Measurements from ENCODE around the gene ETV3L. TPM values are rescaled to one million over a fixed set of nuclear protein-coding genes. Genes with fewer than 3 reads are reported as not detected.

Gene ETV3L
- total and polyA plus RNA-seq, 3 donors from 2014 or later, result 0.16 TPM; not detected in 2

DNA sequence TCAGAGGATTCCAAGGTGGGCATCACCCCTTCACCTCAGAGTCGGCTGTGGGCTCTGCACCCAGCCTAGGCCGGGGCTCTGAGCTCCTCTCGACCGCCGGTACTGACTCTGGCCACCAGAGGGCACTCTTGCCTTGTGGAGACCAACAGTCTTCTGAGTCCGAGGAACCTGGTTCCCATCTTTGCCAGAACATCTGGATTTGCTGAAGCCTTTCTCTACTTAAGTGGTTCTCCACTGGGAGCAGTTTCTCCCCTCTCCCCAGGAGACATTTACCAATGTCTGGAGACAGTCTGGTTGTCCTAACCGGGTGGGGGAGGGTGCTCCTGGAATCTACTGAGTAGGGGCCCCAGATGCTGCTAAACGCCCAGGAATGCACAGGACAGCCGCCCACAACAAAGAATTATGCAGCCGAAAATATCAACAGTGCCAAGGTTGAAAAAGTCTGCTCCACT lies 9.4 kb downstream of the ETV3L start:
- Histone ChIP-seq H3K27ac (no peak overlapping the region), H3K27me3 (no peaks in the 10 kb centered on the region), H3K36me3 (ENCODE audit: low read depth, missing control alignments) (no peaks in the 10 kb centered on the region), H3K4me1 (no peaks in the 10 kb centered on the region), H3K9me3 (no peaks in the 10 kb centered on the region), H3K4me3 (no peak overlapping the region)
- TF ChIP-seq POLR2A (IDR thresholded peaks at IDR 0.05), result no peak
- TF ChIP-seq, protein P1, sequence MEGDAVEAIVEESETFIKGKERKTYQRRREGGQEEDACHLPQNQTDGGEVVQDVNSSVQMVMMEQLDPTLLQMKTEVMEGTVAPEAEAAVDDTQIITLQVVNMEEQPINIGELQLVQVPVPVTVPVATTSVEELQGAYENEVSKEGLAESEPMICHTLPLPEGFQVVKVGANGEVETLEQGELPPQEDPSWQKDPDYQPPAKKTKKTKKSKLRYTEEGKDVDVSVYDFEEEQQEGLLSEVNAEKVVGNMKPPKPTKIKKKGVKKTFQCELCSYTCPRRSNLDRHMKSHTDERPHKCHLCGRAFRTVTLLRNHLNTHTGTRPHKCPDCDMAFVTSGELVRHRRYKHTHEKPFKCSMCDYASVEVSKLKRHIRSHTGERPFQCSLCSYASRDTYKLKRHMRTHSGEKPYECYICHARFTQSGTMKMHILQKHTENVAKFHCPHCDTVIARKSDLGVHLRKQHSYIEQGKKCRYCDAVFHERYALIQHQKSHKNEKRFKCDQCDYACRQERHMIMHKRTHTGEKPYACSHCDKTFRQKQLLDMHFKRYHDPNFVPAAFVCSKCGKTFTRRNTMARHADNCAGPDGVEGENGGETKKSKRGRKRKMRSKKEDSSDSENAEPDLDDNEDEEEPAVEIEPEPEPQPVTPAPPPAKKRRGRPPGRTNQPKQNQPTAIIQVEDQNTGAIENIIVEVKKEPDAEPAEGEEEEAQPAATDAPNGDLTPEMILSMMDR (IDR thresholded peaks at IDR 0.05), result peak; percentile 92 to 95 (median 94)
- WGBS, 2 donors, result 20 to 21% methylated on average over 10 of the region's 10 CpGs
- intact Hi-C loops (cut with DNase I; ENCODE audit: low total_unique reads), result loop anchor here (5.0 kb wide), 1 partner anchor 67 kb away; no protein-coding TSS in a partner anchor
- peak; percentile 95 for DNase-seq

GRCh38 chr1:157089789-157090188 lies 9.8 kb downstream of the ETV3L start:
- DNase-seq, result no peak
- intact Hi-C loops (cut with DNase I; ENCODE audit: low total_unique reads), result loop anchor here (5.0 kb wide), 1 partner anchor 68 kb away; no protein-coding TSS in a partner anchor
- WGBS, 2 donors, result 83 to 85% methylated on average over 9 of the region's 9 CpGs

GRCh38 chr1:157088607-157089006 lies 11.0 kb downstream of the ETV3L start:
- no peak for TF ChIP-seq POLR2A (IDR thresholded peaks at IDR 0.05)
- intact Hi-C loops (cut with DNase I; ENCODE audit: low total_unique reads), result no loop called here
- no peaks in the 10 kb centered on the region for H3K9me3 ChIP-seq
- no peak overlapping the region for H3K27ac ChIP-seq
- no peak overlapping the region for H3K4me3 ChIP-seq
- no peaks in the 10 kb centered on the region for H3K36me3 ChIP-seq (ENCODE audit: low read depth, missing control alignments)
- H3K4me1 ChIP-seq, result no peaks in the 10 kb centered on the region
- no peaks in the 10 kb centered on the region for H3K27me3 ChIP-seq
- no peak for DNase-seq

More at GRCh38 chr1:157089789-157090188, 9.8 kb downstream of the ETV3L start:
- TF ChIP-seq POLR2A (IDR thresholded peaks at IDR 0.05), result no peak
- TF ChIP-seq, protein P1 (IDR thresholded peaks at IDR 0.05), result no peak
- Histone ChIP-seq H3K9me3 (no peaks in the 10 kb centered on the region), H3K4me3 (no peak overlapping the region), H3K4me1 (no peaks in the 10 kb centered on the region), H3K36me3 (ENCODE audit: low read depth, missing control alignments) (no peaks in the 10 kb centered on the region), H3K27ac (no peak overlapping the region), H3K27me3 (no peaks in the 10 kb centered on the region)

GRCh38 chr1:157087030-157087429 lies 12.6 kb downstream of the ETV3L start:
- 86 to 92% methylated on average over 5 of the region's 5 CpGs for WGBS, 2 donors
- no peak overlapping the region for H3K27ac ChIP-seq
- DNase-seq, result no peak

GRCh38 chr1:157086299-157086698 lies 13.3 kb downstream of the ETV3L start:
- TF ChIP-seq, protein P1 (IDR thresholded peaks at IDR 0.05), result no peak
- TF ChIP-seq POLR2A (IDR thresholded peaks at IDR 0.05), result no peak
- Histone ChIP-seq H3K27me3 (no peaks in the 10 kb centered on the region), H3K4me1 (no peaks in the 10 kb centered on the region), H3K4me3 (no peak overlapping the region), H3K9me3 (no peaks in the 10 kb centered on the region), H3K27ac (no peak overlapping the region), H3K36me3 (ENCODE audit: low read depth, missing control alignments) (no peaks in the 10 kb centered on the region)
- DNase-seq, result no peak
- 76 to 87% methylated on average over 6 of the region's 6 CpGs for WGBS, 2 donors
- intact Hi-C loops (cut with DNase I; ENCODE audit: low total_unique reads), result no loop called here

More at GRCh38 chr1:157087030-157087429, 12.6 kb downstream of the ETV3L start:
- H3K36me3 ChIP-seq (ENCODE audit: low read depth, missing control alignments), result no peaks in the 10 kb centered on the region
- no peaks in the 10 kb centered on the region for H3K27me3 ChIP-seq
- no peak for TF ChIP-seq POLR2A (IDR thresholded peaks at IDR 0.05)
- TF ChIP-seq, protein P1 (IDR thresholded peaks at IDR 0.05), result no peak
- no peaks in the 10 kb centered on the region for H3K9me3 ChIP-seq
- no peaks in the 10 kb centered on the region for H3K4me1 ChIP-seq
- intact Hi-C loops (cut with DNase I; ENCODE audit: low total_unique reads), result no loop called here
- H3K4me3 ChIP-seq, result no peak overlapping the region

Measured in testis (tissue), 3 donors.